ENCODE results near the gene FARS2. TPM values are rescaled to one million over a fixed set of nuclear protein-coding genes. Genes with fewer than 3 reads are reported as not detected.

The FARS2 gene
- total and polyA plus RNA-seq, 2 donors (not counting 1 experiment from before 2014, with no cell fraction given), result 33.0 to 35.5 TPM

GRCh38 chr6:5475779-5476178 lies 214.5 kb downstream of the FARS2 start:
- Histone ChIP-seq H3K4me2 (replicated peaks; ENCODE audit: low read depth, low read length, poor library complexity, severe bottlenecking) (no peak overlapping the region), H2AFZ (ENCODE audit: insufficient read depth, low read depth, low read length, poor library complexity, severe bottlenecking) (no peak overlapping the region), H3K79me2 (ENCODE audit: control insufficient read depth, insufficient read depth, low read length) (no peaks in the 10 kb centered on the region), H3K9me3 (ENCODE audit: control extremely low read depth in 1 of 3, control insufficient read depth in 2 of 3, insufficient read depth in 1 of 3, low read length in 2 of 3) (no peaks in the 10 kb centered on the region), H3K27ac (ENCODE audit: low read length in 2 of 2) (no peak overlapping the region), H3K27me3 (replicated peaks in 1 of 4; ENCODE audit: control extremely low read depth in 1 of 4, control insufficient read depth in 3 of 4, insufficient read depth in 4 of 4, low read length in 3 of 4) (no peaks in the 10 kb centered on the region), H3K4me1 (ENCODE audit: control insufficient read depth in 2 of 2, insufficient read depth in 2 of 2, low read length in 2 of 2) (peaks cover 3 to 4% of the 10 kb centered on the region in 2 donors), H3K4me3 (ENCODE audit: control extremely low read depth in 1 of 5, extremely low read depth in 1 of 5, insufficient read depth in 1 of 5, low read depth in 2 of 5, low read length in 4 of 5) (no peak overlapping the region), H3K36me3 (replicated peaks in 1 of 2; ENCODE audit: control extremely low read depth in 1 of 2, control insufficient read depth in 1 of 2, extremely low read depth in 1 of 2, insufficient read depth in 2 of 2, low read length in 1 of 2) (no peaks in the 10 kb centered on the region), H4K20me1 (ENCODE audit: control insufficient read depth, insufficient read depth, low read length, poor library complexity, severe bottlenecking) (no peaks in the 10 kb centered on the region), H3K9ac (ENCODE audit: low read length) (no peak overlapping the region)
- ChIA-PET POLR2A (no interaction called here), CTCF (interaction anchor here (1.4 kb wide), 1 partner anchor 10 kb away, joined by 3 read pairs; no protein-coding TSS in a partner anchor)
- Mint-ChIP-seq H3K9me3 (ENCODE audit: insufficient read depth) (no peaks in the 10 kb centered on the region), H3K4me1 (no peaks in the 10 kb centered on the region), H3K4me3 (no peak overlapping the region), H3K27ac (no peak overlapping the region), H3K27me3 (no peaks in the 10 kb centered on the region)
- TF ChIP-seq EZH2 (IDR thresholded peaks at IDR 0.05; ENCODE audit: borderline replicate concordance, insufficient read depth, low read depth, low read length, poor library complexity, severe bottlenecking) (no peak), CTCF (IDR thresholded peaks at IDR 0.05) (no peak)
- ATAC-seq (ENCODE audit: low read depth) (no peak), DNase-seq (no peak)
- intact Hi-C loops (cut with micrococcal nuclease), result loop anchor here (10.0 kb wide), 1 partner anchor 289 kb away; no protein-coding TSS in a partner anchor
- WGBS (ENCODE audit: insufficient coverage), result 100% methylated on average over 2 of the region's 3 CpGs

- DNase-seq, result no peak
- Mint-ChIP-seq H3K9me3 (ENCODE audit: insufficient read depth) (no peaks in the 10 kb centered on the region), H3K27ac (no peak overlapping the region), H3K27me3 (no peaks in the 10 kb centered on the region), H3K4me1 (no peaks in the 10 kb centered on the region), H3K4me3 (no peak overlapping the region)
- H3K36me3 ChIP-seq (replicated peaks in 1 of 2; ENCODE audit: control extremely low read depth in 1 of 2, control insufficient read depth in 1 of 2, extremely low read depth in 1 of 2, insufficient read depth in 2 of 2, low read length in 1 of 2), result no peaks in the 10 kb centered on the region
- no peaks in the 10 kb centered on the region for H3K4me1 ChIP-seq (ENCODE audit: control insufficient read depth in 2 of 2, insufficient read depth in 2 of 2, low read length in 2 of 2)
- no peaks in the 10 kb centered on the region for H3K79me2 ChIP-seq (ENCODE audit: control insufficient read depth, insufficient read depth, low read length)
- ChIA-PET CTCF (no interaction called here), POLR2A (no interaction called here)
- WGBS (ENCODE audit: insufficient coverage), result 96% methylated on average over 4 of the region's 6 CpGs
- no peak overlapping the region for H3K4me2 ChIP-seq (replicated peaks; ENCODE audit: low read depth, low read length, poor library complexity, severe bottlenecking)
- intact Hi-C loops (cut with micrococcal nuclease), result loop anchor here (10.0 kb wide), 1 partner anchor 286 kb away; no protein-coding TSS in a partner anchor
- H3K4me3 ChIP-seq (ENCODE audit: control extremely low read depth in 1 of 5, extremely low read depth in 1 of 5, insufficient read depth in 1 of 5, low read depth in 2 of 5, low read length in 4 of 5), result no peak overlapping the region
- no peak overlapping the region for H2AFZ ChIP-seq (ENCODE audit: insufficient read depth, low read depth, low read length, poor library complexity, severe bottlenecking)
- H4K20me1 ChIP-seq (ENCODE audit: control insufficient read depth, insufficient read depth, low read length, poor library complexity, severe bottlenecking), result no peaks in the 10 kb centered on the region
- no peaks in the 10 kb centered on the region for H3K27me3 ChIP-seq (replicated peaks in 1 of 4; ENCODE audit: control extremely low read depth in 1 of 4, control insufficient read depth in 3 of 4, insufficient read depth in 4 of 4, low read length in 3 of 4)
- H3K9ac ChIP-seq (ENCODE audit: low read length), result no peak overlapping the region
- H3K9me3 ChIP-seq (ENCODE audit: control extremely low read depth in 1 of 3, control insufficient read depth in 2 of 3, insufficient read depth in 1 of 3, low read length in 2 of 3), result no peaks in the 10 kb centered on the region
- H3K27ac ChIP-seq (ENCODE audit: low read length in 2 of 2), result no peak overlapping the region
- TF ChIP-seq CTCF (IDR thresholded peaks at IDR 0.05), result no peak
- no peak for TF ChIP-seq EZH2 (IDR thresholded peaks at IDR 0.05; ENCODE audit: borderline replicate concordance, insufficient read depth, low read depth, low read length, poor library complexity, severe bottlenecking)
- no peak for ATAC-seq (ENCODE audit: low read depth)
These were observed 217.1 kb downstream of the FARS2 start for GRCh38 chr6:5478380-5478779.
